ENCODE results near the gene RNFT2. TPM values are rescaled to one million over a fixed set of nuclear protein-coding genes. Genes with fewer than 3 reads are reported as not detected.
A peak's percentile ranks its signal among the peaks of the same experiment; 100 is the strongest.

Gene RNFT2
- total RNA-seq, 1 experiment from 2014 or later, result 21.1 TPM

- H3K79me2 ChIP-seq (ENCODE audit: low read depth), result no peaks in the 10 kb centered on the region
- H3K9me3 ChIP-seq (ENCODE audit: insufficient read depth, low read depth), result no peaks in the 10 kb centered on the region
- H3K9me2 ChIP-seq (ENCODE audit: insufficient read depth), result no peaks in the 10 kb centered on the region
- no peaks in the 10 kb centered on the region for H3K36me3 ChIP-seq (ENCODE audit: low read depth)
- H3F3A ChIP-seq (ENCODE audit: insufficient read depth, low read depth), result peaks cover 8% of the 10 kb centered on the region; the same call in 1 of the 2 replicates
- no peaks in the 10 kb centered on the region for H4K20me1 ChIP-seq (ENCODE audit: insufficient read depth)
- H3K4me1 ChIP-seq (replicated peaks; ENCODE audit: insufficient read depth), result peaks cover 27% of the 10 kb centered on the region
- TF ChIP-seq CTCF (conservative IDR thresholded peaks at IDR 0.05) (no peak), EZH2 (IDR thresholded peaks at IDR 0.05; ENCODE audit: low read depth) (no peak)
- no peak overlapping the region for H2AFZ ChIP-seq
- intact Hi-C loops (cut with micrococcal nuclease; ENCODE audit: unreplicated experiment), result loop anchor here (5.0 kb wide), 1 partner anchor 44 kb away; no protein-coding TSS in a partner anchor
- DNase-seq, result no peak
- no peaks in the 10 kb centered on the region for H3K27me3 ChIP-seq (ENCODE audit: insufficient read depth, low read depth)
- POLR2A ChIA-PET (ENCODE audit: unreplicated experiment), result no interaction called here
- H3K4me2 ChIP-seq, result no peak overlapping the region
- CTCF ChIA-PET, result no interaction called here
- no TSS peak for BruUV-seq (replicated peaks)
- H3K4me3 ChIP-seq, result no peak overlapping the region
- H3K27ac ChIP-seq, result no peak overlapping the region
Measured at GRCh38 chr12:116861320-116861719, 123.2 kb downstream of the RNFT2 start.

- BruUV-seq (replicated peaks), result no TSS peak
- CTCF ChIA-PET, result no interaction called here
Measured at GRCh38 chr12:116862167-116862566, 124.1 kb downstream of the RNFT2 start.

GRCh38 chr12:116863275-116863767, 125.2 kb downstream of the RNFT2 start:
- Histone ChIP-seq H3K36me3 (ENCODE audit: low read depth) (no peaks in the 10 kb centered on the region), H3F3A (ENCODE audit: insufficient read depth, low read depth) (peaks cover 8% of the 10 kb centered on the region; the same call in 1 of the 2 replicates), H3K27ac (no peak overlapping the region), H3K9me3 (ENCODE audit: insufficient read depth, low read depth) (no peaks in the 10 kb centered on the region), H3K4me2 (no peak overlapping the region), H3K27me3 (ENCODE audit: insufficient read depth, low read depth) (no peaks in the 10 kb centered on the region), H3K4me1 (replicated peaks; ENCODE audit: insufficient read depth) (peaks cover 24% of the 10 kb centered on the region), H3K79me2 (ENCODE audit: low read depth) (no peaks in the 10 kb centered on the region), H3K4me3 (no peak overlapping the region), H3K9me2 (ENCODE audit: insufficient read depth) (no peaks in the 10 kb centered on the region), H2AFZ (no peak overlapping the region), H4K20me1 (ENCODE audit: insufficient read depth) (no peaks in the 10 kb centered on the region)
- peak; percentile 74 for TF ChIP-seq CTCF (conservative IDR thresholded peaks at IDR 0.05)
- TF ChIP-seq EZH2 (IDR thresholded peaks at IDR 0.05; ENCODE audit: low read depth), result no peak
- ChIA-PET CTCF (interaction anchor here (0.6 to 0.7 kb wide), 3 partner anchors 48 to 574 kb away, joined by 3 to 12 read pairs (median 4); partner anchors contain the start of gene FBXW8), POLR2A (ENCODE audit: unreplicated experiment) (no interaction called here)
- no TSS peak for BruUV-seq (replicated peaks)
- no peak for DNase-seq
- intact Hi-C loops (cut with micrococcal nuclease; ENCODE audit: unreplicated experiment), result loop anchor here (5.0 kb wide), 1 partner anchor 46 kb away; no protein-coding TSS in a partner anchor

More at GRCh38 chr12:116862167-116862566, 124.1 kb downstream of the RNFT2 start:
- TF ChIP-seq EZH2 (IDR thresholded peaks at IDR 0.05; ENCODE audit: low read depth) (no peak), CTCF (conservative IDR thresholded peaks at IDR 0.05) (no peak)
- Histone ChIP-seq H3K36me3 (ENCODE audit: low read depth) (no peaks in the 10 kb centered on the region), H3K4me2 (no peak overlapping the region), H2AFZ (no peak overlapping the region), H3F3A (ENCODE audit: insufficient read depth, low read depth) (peaks cover 8% of the 10 kb centered on the region; the same call in 1 of the 2 replicates), H3K4me3 (no peak overlapping the region), H3K27ac (no peak overlapping the region), H3K79me2 (ENCODE audit: low read depth) (no peaks in the 10 kb centered on the region), H3K4me1 (replicated peaks; ENCODE audit: insufficient read depth) (peaks cover 24% of the 10 kb centered on the region), H4K20me1 (ENCODE audit: insufficient read depth) (no peaks in the 10 kb centered on the region), H3K9me3 (ENCODE audit: insufficient read depth, low read depth) (no peaks in the 10 kb centered on the region), H3K9me2 (ENCODE audit: insufficient read depth) (no peaks in the 10 kb centered on the region), H3K27me3 (ENCODE audit: insufficient read depth, low read depth) (no peaks in the 10 kb centered on the region)
- no peak for DNase-seq
- POLR2A ChIA-PET (ENCODE audit: unreplicated experiment), result no interaction called here
- intact Hi-C loops (cut with micrococcal nuclease; ENCODE audit: unreplicated experiment), result loop anchor here (5.0 kb wide), 1 partner anchor 45 kb away; no protein-coding TSS in a partner anchor
